Gastroesophageal sphincter (tissue), 3 donors: ENCODE measurements around the gene PIP5K1B.

ENCODE experiments used
- CTCF ChIP-seq, 4 experiments: fragments of 200-600 bp in 2 of 4; fragments of 450-650 bp in 2 of 4; sonication (generic) in 1 of 4; IDR thresholded peaks; one replicate each; pipeline ENCODE4 v1.5.1; 2017 to 2019; ENCODE audit warnings: antibody characterized with exemption in 4 of 4, mild to moderate bottlenecking in 2 of 4, moderate library complexity in 2 of 4
- EP300 ChIP-seq: sonication (generic); formaldehyde crosslinking; IDR thresholded peaks from one replicate; pipeline ENCODE4 v1.6.1; 2017; ENCODE audit warnings: antibody characterized with exemption, mild to moderate bottlenecking
- POLR2A ChIP-seq, 2 donors: fragments of 450-650 bp; IDR thresholded peaks; one replicate each; pipeline ENCODE4 v1.6.1; 2017; ENCODE audit warnings: antibody characterized with exemption in 2 of 2, mild to moderate bottlenecking in 2 of 2, moderate library complexity in 1 of 2
- POLR2AphosphoS5 ChIP-seq: sonication (generic); formaldehyde crosslinking; IDR thresholded peaks from one replicate; pipeline ENCODE4 v1.6.1; 2017; ENCODE audit warnings: antibody characterized with exemption

- TF ChIP-seq EP300, result no peak
- TF ChIP-seq CTCF (IDR thresholded peaks at IDR 0.05), result no peak
- no peak for TF ChIP-seq POLR2AphosphoS5
- TF ChIP-seq POLR2A (IDR thresholded peaks at IDR 0.05), result no peak
Measured at GRCh38 chr9:68697851-68698250, 7.2 kb upstream of the PIP5K1B start.
